ENCODE data around the gene CENPM.

- TF ChIP-seq CTCF (conservative IDR thresholded peaks at IDR 0.05; ENCODE audit: low read depth in 2 of 2) (no peak), CREB1 (CRISPR knock-in tag; IDR thresholded peaks at IDR 0.05; ENCODE audit: low read depth) (no peak), EZH2 (IDR thresholded peaks at IDR 0.05; ENCODE audit: low read depth, unreplicated experiment) (no peak), ZNF114 (CRISPR knock-in tag; IDR thresholded peaks at IDR 0.05) (no peak), REST (IDR thresholded peaks at IDR 0.05; ENCODE audit: unreplicated experiment) (no peak), POLR2AphosphoS5 (IDR thresholded peaks at IDR 0.05; ENCODE audit: low read depth) (no peak), ETS1 (IDR thresholded peaks at IDR 0.05) (no peak)
Observed at GRCh38 chr22:41964112-41964491, 17.1 kb upstream of the CENPM start.

Data from GM23338 (cell line).